Anterior cingulate cortex (tissue), 58 donors: Measurements from ENCODE around the gene SLC24A1.
"Not testable (repeated sequence)": the region's sequence is repeated elsewhere in the genome, so short reads cannot be mapped to it uniquely, and the experiment has no call there.

Experiments used
- DNase-seq, 58 donors: peaks; one replicate each; lab custom pipeline; 2025; lab: John Stamatoyannopoulos, UW

Gene SLC24A1

GRCh38 chr15:65615887-65616286, 5.9 kb upstream of the SLC24A1 start:
- DNase-seq, result not testable (repeated sequence)

DNA sequence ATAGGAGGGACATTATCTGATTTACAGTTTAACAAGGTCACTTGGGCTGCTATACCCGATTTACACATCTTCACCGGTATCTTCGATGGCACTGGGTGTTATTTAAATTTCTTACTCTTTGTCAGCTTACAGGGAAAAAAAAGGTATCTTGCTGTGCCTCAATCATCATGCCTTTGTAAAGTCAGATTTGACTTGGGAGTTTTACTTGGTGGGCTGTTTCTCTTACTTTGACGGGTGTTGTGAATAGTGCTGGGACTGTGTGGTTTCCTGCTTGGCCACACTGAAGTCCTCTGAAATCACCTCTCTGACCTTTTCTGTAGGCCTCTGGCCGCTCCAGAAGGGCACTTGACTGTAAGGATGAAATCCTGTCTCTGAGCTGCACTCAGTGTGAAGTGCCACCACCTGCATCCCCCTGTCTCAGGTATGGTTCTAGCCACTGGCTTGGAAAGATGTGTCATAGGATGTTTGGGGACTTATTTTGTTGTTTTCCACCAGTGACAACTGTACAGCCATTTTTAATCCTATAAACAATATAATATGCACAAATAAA, 3.1 kb upstream of the SLC24A1 start:
- DNase-seq, result no peak

- no peak for DNase-seq
These were observed 2.0 kb upstream of the SLC24A1 start for GRCh38 chr15:65619626-65620290.

DNA sequence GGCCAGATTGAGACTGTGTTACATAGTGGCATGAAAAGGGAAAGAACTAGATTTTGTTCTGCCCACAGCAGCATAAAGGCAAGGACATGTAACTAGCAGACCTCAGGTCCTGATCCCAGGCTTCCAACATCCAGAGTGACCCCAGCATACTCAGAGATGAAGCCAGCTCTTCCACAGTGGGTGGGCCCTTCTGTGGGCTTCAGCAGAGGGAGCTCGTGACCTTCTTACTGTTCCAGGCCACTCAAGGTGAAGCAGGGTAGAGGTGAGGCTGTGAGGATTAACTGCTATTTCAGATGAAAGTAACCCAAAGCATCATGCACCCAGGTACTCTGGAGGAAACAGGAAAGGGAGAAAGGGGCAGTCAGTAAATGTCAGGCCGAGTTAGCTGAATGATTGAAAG, 905 bp upstream of the SLC24A1 start:
- DNase-seq, result no peak

- DNase-seq, result no peak
These were observed 1.4 kb downstream of the SLC24A1 start for GRCh38 chr15:65623103-65623502.

DNA sequence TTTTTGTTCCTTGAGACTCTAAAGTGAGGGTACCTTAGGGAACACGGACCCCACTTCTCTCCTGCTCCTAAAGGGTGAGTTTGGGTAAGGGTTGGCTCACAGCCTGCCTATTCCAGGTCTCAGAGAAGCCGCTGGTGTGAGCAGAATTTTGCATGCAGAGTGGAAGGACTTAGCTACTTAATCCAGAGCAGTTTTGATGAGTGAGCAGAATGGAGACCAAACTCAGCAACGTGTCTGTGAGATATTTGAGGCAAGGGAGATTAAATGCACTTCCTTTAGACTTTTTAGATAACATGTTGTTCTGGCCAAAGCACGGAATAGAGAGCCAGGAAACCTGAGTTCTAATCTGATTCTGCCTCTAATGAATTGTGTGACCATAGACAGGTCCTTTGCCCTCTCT, 5.1 kb downstream of the SLC24A1 start:
- no peak for DNase-seq

DNA sequence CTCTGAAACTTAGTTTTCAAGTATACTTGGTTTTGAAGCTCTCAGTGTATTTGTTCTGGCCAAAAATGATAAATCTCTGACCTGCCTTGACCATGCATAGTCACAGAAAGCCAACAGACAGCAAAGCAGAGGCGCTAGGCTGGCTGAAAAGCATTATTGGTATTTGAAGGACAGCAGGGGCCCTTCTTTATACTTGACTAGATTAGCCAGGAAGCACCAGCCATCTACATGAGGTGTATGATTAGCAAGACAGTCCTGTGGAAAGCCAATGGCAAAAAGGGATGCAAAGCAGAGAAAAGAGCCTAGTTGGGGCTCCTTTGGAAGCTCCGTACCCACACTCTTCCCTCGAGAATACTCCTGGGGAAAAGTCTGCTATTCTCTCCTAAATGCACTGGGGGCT, 7.8 kb downstream of the SLC24A1 start:
- DNase-seq, result no peak

DNA sequence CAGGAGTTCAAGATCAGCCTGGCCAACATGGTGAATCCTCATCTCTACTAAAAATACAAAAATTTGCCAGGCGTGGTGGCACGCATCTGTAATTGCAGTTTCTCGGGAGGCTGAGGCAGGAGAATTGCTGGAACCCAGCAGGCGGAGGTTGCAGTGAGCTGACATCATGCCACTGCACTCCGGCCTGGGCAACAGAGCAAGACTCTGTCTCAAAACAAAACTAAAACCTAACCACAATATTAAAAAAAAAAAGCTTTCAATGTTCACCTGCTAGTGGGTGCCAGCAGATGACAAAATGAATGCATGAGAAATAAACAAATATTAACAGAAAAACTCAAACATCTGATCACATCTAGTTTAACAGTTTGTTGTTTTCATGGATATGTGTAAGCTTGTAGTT, 9.0 kb downstream of the SLC24A1 start:
- DNase-seq, result no peak

DNA sequence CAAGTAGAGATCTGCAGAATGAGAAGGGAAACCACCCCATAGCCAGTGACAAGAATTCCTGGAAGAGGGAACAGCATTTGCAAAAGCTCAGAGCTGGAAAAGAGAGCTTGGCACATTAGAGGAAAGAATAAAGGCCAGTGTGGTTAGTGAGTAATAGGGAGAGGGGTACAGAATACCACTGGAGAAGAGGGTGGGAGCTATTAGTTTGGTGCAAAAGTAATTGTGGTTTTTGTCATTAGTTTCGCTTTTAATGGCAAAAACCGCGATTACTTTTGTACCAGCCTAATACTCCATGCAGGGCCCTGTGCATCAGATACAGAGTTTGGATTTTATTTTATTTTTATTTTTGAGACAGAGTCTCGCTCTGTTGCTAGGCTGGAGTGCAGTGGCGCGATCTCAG, 9.8 kb downstream of the SLC24A1 start:
- DNase-seq, result no peak

- no peak for DNase-seq
These were observed 11.1 kb downstream of the SLC24A1 start for GRCh38 chr15:65632780-65633375.

DNA sequence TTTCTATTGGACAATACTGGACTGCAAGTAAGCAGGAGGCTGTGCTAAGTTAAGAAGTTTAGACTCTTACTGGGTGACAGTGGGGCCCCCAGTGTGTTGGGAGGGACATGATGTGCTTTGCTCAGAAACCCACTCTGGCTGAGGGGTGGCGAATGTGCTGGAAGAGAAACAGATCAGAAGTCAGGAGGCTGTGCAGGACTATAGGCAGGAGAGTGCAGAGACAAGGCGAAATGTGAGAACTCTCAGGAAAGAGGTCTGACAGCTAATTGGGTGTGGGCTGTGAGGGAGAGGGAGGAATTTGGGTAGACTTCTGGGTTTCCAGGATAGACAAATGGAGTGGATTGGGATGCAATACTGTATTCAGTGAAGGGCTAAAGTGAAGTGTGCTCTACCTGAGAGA, 12.0 kb downstream of the SLC24A1 start:
- no peak for DNase-seq

DNA sequence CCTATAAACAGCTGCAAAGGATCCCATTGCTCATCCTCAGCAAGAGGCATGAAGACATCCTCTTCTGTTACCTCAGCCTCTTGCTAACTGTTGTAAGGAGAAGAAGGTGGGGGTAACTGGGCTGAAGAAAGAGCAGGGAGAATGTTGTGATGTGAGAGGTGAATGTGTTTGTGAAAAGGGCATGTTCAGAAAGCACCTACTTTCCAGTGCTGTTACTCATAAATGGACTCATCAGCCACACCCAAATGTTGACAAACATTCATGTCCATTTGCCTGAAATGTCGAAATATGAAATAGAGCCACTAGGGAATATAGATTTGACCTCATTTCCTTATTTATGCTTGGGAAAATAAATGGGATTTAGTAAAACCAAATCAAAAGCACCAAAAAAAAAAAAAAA, 12.6 kb downstream of the SLC24A1 start:
- no peak for DNase-seq

GRCh38 chr15:65638109-65638508, 16.4 kb downstream of the SLC24A1 start:
- no peak for DNase-seq

- peak in 14 of 58 donors; percentile 2 to 66 (median 22) for DNase-seq
These were observed 16.9 kb downstream of the SLC24A1 start for GRCh38 chr15:65638681-65639089.

- DNase-seq, result no peak
These were observed 17.8 kb downstream of the SLC24A1 start for GRCh38 chr15:65639509-65639908.

GRCh38 chr15:65641768-65642475, 20.2 kb downstream of the SLC24A1 start:
- peak in 2 of 58 donors; percentile 4 to 10 for DNase-seq

GRCh38 chr15:65642594-65642993, 20.9 kb downstream of the SLC24A1 start:
- DNase-seq, result no peak

DNA sequence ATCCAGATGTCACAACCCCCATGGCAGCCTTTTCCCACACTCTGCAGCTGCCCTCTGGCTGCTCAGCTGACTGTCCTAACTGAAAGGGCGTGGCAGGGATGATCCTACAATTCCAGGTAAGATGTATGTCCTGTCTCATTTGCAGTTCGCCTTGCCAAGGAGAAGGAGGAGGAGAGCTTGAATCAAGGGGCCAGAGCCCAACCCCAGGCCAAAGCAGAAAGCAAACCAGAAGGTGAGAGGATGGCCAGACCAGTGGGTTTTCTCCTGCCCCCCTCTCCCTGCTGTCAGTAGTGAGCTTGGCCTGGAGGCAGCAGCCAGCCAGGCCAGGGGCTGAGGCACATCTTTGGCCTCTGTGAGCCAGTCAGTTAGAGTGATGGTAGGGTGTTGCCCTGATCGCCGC, 22.5 kb downstream of the SLC24A1 start:
- no peak for DNase-seq

DNA sequence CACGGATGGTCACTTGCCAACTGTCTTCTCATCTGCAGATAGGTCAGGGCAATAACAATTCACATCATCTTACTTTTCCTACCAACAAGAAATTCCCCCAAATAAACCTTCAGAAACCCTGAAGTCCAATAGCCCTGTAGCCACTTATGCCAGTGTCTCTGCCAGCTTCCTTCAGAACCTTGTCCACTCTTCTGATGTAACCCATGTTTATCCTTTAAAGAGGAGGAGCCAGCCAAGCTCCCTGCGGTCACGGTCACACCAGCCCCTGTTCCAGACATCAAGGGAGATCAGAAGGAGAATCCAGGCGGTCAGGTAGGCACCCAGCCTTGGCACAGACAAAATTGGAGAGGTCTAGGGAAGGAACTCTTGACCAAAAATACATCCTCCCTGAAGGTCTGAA, 23.7 kb downstream of the SLC24A1 start:
- DNase-seq, result no peak

GRCh38 chr15:65646486-65646885, 24.7 kb downstream of the SLC24A1 start:
- DNase-seq, result no peak

DNA sequence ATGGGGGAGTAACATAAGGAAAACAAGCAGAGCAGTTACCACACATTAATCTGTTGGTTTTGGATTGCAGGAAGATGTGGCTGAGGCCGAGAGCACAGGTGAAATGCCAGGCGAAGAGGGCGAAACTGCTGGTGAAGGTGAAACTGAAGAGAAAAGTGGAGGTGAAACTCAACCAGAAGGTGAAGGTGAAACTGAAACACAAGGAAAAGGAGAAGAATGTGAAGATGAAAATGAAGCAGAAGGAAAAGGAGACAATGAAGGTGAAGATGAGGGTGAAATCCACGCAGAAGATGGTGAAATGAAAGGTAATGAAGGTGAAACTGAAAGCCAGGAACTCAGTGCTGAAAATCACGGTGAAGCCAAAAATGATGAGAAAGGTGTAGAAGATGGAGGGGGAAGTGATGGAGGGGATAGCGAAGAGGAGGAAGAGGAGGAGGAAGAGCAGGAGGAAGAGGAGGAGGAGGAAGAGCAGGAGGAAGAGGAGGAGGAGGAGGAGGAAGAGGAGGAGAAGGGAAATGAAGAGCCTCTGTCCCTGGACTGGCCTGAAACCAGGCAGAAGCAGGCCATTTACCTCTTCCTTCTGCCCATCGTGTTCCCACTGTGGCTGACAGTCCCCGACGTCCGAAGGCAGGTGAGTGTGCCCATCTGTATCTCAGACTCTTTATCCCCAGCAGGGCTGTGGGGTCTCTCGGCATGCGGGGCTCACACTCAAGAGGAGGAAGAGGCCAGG, 28.7 kb downstream of the SLC24A1 start:
- DNase-seq, result no peak
